LNCAP (cell line): ENCODE data around the gene HIF1A.

Source experiments
- TF ChIP-seq, protein P1 (sequence below): fragments of 450-650 bp; IDR thresholded peaks from 2 replicates; pipeline ENCODE4 v1.5.1; 2017; ENCODE audit warnings: mild to moderate bottlenecking

Gene HIF1A

DNA sequence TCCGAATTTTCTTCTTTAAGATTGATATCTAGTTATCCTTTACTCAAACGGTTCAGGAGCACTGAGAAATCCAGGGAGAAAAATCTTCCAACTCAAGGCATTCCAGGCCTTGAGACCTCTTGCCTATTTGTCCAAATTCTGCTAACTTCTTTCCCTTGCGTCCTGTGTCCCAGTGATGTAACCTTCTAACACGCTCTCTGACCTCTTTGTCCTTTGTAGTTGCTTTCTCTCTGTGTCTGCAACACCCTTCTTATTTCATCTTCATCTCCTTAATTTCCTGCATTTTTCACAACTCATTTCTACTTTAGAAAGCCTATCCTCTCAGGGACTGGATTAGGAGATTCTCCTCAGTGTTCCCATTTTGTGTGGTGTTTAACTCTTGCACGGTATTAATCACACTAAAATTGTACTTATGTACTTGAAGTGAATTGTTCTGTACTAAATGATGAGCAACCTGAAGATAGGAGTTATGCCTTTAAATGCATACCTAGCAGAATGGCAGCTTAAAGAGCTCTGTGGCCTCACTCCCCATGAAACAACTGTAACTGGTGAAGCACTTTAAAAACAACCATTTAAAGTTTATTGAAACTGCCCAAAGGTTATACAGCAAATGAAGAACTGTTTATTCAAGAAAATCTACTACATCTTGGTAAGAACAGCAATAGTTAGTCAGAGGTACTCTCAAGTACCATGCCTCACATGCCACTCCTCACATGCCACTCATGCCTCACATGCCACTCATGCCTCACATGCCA is 59.5 kb downstream of the HIF1A start:
- TF ChIP-seq, protein P1, sequence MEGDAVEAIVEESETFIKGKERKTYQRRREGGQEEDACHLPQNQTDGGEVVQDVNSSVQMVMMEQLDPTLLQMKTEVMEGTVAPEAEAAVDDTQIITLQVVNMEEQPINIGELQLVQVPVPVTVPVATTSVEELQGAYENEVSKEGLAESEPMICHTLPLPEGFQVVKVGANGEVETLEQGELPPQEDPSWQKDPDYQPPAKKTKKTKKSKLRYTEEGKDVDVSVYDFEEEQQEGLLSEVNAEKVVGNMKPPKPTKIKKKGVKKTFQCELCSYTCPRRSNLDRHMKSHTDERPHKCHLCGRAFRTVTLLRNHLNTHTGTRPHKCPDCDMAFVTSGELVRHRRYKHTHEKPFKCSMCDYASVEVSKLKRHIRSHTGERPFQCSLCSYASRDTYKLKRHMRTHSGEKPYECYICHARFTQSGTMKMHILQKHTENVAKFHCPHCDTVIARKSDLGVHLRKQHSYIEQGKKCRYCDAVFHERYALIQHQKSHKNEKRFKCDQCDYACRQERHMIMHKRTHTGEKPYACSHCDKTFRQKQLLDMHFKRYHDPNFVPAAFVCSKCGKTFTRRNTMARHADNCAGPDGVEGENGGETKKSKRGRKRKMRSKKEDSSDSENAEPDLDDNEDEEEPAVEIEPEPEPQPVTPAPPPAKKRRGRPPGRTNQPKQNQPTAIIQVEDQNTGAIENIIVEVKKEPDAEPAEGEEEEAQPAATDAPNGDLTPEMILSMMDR, result no peak

DNA sequence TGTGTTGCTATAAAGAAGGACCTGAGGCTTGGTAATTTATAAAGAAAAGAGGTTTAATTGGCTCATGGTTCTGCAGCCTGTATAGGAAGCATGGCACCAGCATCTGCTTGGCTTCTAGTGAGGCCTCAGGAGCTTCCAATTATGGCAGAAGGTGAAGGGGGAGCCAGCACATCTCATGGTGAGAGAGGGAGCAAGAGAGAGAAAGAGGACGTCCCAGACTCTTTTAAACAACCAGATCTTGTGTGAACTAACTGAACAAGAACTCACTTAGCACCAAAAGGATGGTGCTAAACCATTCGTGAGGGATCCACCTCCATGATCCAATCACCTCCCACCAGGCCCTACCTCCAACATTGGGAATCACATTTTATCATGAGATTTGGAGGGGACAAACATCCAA is 60.8 kb downstream of the HIF1A start:
- TF ChIP-seq, protein P1, result no peak

DNA sequence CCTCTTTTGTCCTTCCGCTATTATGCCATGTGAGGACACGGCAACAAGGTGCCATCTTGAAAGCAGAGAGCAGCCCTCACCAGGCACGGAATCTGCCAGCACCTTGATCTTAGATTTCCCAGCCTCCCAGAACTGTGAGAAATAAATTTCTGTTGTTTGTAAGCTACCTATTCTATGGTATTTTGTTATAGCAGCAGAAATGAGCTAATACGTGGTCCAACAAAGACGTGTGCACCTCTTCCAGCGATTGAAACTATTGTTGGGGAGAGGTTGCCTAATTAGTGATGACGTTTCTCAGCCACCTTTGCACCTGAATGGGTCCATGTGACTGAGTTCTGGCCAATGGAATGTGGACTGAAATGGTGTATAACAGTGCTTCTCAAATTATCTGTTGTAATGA is 64.6 kb downstream of the HIF1A start:
- TF ChIP-seq, protein P1, result no peak

DNA sequence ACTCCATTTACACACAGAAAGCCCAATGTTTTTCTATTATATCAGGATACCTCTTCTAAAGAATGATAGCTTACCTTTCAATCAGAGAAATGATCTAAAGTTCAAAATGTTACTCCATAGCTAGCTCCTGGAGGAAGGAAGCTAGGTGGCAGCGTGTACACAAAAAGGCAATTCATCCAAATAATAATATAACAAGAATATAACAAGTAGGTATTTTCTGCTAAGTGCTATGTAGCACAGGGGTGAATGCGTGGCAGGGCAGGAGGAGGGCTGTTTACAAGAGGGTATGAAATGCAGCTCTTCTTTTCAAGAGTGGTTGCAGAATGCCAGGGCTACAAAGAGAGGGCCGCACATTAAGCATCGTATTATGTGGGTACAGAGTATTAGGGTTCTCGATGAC is 66.2 kb downstream of the HIF1A start:
- TF ChIP-seq, protein P1, result no peak; the same call in 1 of the 2 replicates

DNA sequence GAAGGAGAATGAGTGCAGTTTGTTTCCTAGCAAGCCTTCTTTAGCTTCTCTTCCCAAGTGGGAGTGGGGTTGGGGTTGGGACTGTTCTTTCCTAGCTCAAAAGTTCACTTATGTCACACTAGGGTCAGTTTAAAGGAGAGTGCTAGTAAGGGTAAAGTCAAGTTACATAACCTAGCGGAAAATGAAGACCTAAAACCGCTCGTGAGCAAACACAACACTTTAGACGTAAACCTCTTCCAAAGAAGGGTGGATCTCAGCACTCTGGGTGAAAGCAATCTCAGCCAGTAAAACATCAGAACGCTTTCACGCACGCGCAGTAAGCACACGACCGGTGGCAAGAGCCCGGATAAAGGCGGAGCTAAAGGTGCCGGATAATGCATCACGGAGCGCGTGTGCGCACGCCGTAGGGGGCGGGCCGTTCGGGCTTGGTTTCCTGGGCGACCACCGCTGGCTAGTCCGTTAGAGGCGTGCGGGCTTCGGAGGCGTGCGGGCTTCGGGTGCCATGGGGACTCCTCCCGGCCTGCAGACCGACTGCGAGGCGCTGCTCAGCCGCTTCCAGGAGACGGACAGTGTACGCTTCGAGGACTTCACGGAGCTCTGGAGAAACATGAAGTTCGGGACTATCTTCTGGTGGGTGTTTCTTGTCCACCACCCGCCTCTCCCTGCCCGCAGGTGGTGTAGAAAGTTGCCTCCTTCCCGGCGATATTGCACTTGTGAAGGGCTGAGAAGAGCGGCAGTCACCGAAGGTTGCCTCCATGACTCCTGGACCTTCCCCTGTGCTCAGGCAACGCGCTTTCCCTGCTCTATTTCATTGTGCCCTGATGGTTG is 66.9 kb downstream of the HIF1A start, which contains the start of gene SNAPC1:
SNAPC1 (plus strand) TSS at position 462 of the 828 bp plus-strand sequence; CDS start at position 503, 41 bp downstream.
- TF ChIP-seq, protein P1, result no peak

DNA sequence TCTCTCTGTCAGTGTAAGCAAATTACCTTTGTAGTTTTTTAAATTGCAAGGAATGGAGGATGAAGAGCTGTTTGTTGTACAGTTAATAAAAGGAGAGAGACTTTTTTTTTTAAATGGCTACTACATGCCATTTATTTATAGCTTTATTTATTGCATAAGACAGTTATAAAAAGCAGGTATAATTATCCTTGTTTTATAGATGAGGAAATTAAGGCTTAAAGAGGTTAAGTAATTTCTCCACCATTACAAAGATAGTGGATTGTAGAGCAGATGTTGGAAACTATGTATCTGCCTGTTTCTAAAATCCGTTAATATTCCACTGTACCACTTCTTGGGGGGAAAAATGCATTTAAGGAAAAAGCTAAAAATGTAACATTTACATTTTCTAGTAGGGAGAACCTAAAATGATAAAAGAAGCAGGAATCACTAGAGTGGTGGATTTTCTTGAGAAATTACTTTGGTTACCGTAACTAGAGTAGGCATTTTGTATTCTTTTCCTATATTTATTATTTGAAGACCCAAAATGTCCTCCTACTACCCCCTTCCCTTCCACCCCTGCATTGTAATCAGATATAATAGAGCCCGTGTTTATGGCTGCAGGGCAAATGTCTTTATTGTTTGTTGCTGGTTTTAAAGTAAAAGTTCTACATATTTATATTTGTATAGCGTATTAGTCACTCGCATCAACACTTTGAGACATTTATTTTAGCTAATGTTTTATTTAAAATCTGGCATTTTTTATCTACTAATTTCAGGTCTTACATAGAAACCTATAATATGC is 69.2 kb downstream of the HIF1A start:
- TF ChIP-seq, protein P1, result no peak

DNA sequence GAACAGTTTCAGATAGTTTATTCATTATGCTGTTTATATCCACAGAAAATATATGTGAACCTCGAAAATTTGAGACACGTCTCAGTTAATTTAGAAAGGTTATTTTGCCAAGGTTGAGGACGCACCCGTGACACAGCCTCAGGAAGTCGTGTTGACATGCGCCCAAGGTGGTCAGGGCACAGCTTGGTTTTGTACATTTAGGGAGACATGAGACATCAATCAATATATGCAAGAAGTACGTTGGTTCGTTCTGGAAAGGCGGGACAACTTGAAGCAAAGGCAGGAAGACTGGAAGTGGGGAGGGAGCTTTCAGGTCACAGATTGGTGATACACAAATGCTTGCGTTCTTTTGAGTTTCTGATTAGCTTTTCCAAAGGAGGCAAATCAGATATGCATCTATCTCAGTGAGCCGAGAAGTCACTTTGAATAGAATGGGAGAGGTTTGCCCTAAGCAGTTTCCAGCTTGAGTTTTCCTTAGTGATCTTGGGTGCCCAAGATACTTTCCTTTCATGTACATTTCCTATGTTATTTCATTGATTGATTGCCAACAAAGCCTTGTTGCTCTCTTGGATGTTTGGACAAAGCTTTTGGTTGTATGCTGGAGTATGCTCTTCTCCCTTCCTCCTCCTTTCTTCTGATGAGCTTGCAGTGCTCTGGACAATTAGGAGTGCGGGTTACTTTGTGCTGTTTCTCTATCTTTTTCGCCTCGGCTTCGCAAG is 70.1 kb downstream of the HIF1A start:
- TF ChIP-seq, protein P1, result no peak
